HEK293T (cell line): Measurements from ENCODE around the gene RASD1.
"Not testable (repeated sequence)": the region's sequence is repeated elsewhere in the genome, so short reads cannot be mapped to it uniquely, and the experiment has no call there.

Experiments
- CTCF ChIA-PET: fragments of 350-600 bp; formaldehyde crosslinking; extraction: SDS; loops from one replicate; lab custom pipeline; 2021; ENCODE audit warnings: antibody characterized with exemption, inconsistent platforms; lab: Yijun Ruan, JAX
- POLR2A ChIA-PET: fragments of 350-600 bp; formaldehyde crosslinking; extraction: SDS; loops from one replicate; lab custom pipeline; 2020; ENCODE audit warnings: antibody characterized with exemption, inconsistent platforms; lab: Yijun Ruan, JAX
- DNase-seq: peaks from one replicate; pipeline ENCODE4 v3.0.0; 2012; ENCODE audit warnings: mixed read lengths; ENCODE audit errors: extremely low spot score
- ARNT ChIP-seq: fragments of 450-650 bp; IDR thresholded peaks from 2 replicates; pipeline ENCODE4 v1.6.1; 2017; ENCODE audit warnings: mild to moderate bottlenecking
- BHLHE40 ChIP-seq: fragments of 450-650 bp; IDR thresholded peaks from 2 replicates; pipeline ENCODE4 v1.6.1; 2016; ENCODE audit warnings: mild to moderate bottlenecking, moderate library complexity, borderline replicate concordance
- CTBP1 ChIP-seq: fragments of 450-650 bp; IDR thresholded peaks from 2 replicates; pipeline ENCODE4 v1.6.1; 2016; ENCODE audit warnings: borderline replicate concordance
- ELF4 ChIP-seq: fragments of 450-650 bp; IDR thresholded peaks from 2 replicates; pipeline ENCODE4 v1.6.1; 2017; ENCODE audit warnings: antibody characterized with exemption
- FOXK2 ChIP-seq: fragments of 450-650 bp; IDR thresholded peaks from 2 replicates; pipeline ENCODE4 v1.6.1; 2016; ENCODE audit warnings: mild to moderate bottlenecking
- FOXM1 ChIP-seq: fragments of 450-650 bp; IDR thresholded peaks from 2 replicates; pipeline ENCODE4 v1.6.1; 2017; ENCODE audit warnings: mild to moderate bottlenecking, borderline replicate concordance
- HDGF ChIP-seq: fragments of 450-650 bp; IDR thresholded peaks from 2 replicates; pipeline ENCODE4 v1.6.1; 2017; ENCODE audit warnings: antibody characterized with exemption, borderline replicate concordance
- L3MBTL2 ChIP-seq: fragments of 450-650 bp; conservative IDR thresholded peaks from 2 replicates; pipeline ENCODE4 v1.6.1; 2016; ENCODE audit warnings: mild to moderate bottlenecking
- LEF1 ChIP-seq: fragments of 450-650 bp; IDR thresholded peaks from 2 replicates; pipeline ENCODE4 v1.6.1; 2017; ENCODE audit warnings: mild to moderate bottlenecking, borderline replicate concordance
- NFRKB ChIP-seq: fragments of 450-650 bp; IDR thresholded peaks from 2 replicates; pipeline ENCODE4 v1.6.1; 2016; ENCODE audit warnings: mild to moderate bottlenecking, moderate library complexity
- SP1 ChIP-seq: fragments of 450-650 bp; IDR thresholded peaks from 2 replicates; pipeline ENCODE4 v1.6.1; 2017
- SUZ12 ChIP-seq: fragments of 450-650 bp; IDR thresholded peaks from 2 replicates; pipeline ENCODE4 v1.6.1; 2016; ENCODE audit warnings: mild to moderate bottlenecking
- TARDBP ChIP-seq: fragments of 450-650 bp; IDR thresholded peaks from 2 replicates; pipeline ENCODE4 v1.6.1; 2016
- ZNF384 ChIP-seq: fragments of 450-650 bp; IDR thresholded peaks from 2 replicates; pipeline ENCODE4 v1.6.1; 2016
- TF ChIP-seq, protein P1 (sequence below): fragments of 450-650 bp; IDR thresholded peaks from 2 replicates; pipeline ENCODE4 v1.6.1; 2016

RASD1 gene

DNA sequence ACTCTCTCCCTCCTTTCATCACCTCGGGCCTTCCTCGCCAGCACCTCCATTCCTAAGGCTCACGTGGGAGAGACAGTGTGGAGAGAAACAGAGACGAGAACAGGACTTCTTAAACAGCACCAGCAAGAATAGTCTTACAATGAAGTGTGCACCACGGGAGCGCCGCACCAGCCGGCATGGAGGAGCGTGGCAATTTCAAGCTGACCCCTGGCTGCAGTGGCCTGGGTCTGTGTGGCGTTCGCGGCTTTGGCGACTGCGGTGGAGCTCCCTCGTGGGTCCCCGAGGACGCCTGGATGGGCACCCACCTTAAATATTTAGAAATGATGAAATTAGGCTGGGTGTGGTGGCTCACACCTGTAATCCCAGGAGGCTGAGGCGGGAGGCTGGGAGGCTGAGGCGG is 39.9 kb downstream of the RASD1 start:
- TF ChIP-seq SP1 (no peak), HDGF (no peak), L3MBTL2 (no peak), FOXK2 (no peak), BHLHE40 (no peak), LEF1 (no peak), ZNF384 (no peak), ARNT (no peak), SUZ12 (no peak), TARDBP (no peak), FOXM1 (no peak), ELF4 (no peak)
- TF ChIP-seq, protein P1, sequence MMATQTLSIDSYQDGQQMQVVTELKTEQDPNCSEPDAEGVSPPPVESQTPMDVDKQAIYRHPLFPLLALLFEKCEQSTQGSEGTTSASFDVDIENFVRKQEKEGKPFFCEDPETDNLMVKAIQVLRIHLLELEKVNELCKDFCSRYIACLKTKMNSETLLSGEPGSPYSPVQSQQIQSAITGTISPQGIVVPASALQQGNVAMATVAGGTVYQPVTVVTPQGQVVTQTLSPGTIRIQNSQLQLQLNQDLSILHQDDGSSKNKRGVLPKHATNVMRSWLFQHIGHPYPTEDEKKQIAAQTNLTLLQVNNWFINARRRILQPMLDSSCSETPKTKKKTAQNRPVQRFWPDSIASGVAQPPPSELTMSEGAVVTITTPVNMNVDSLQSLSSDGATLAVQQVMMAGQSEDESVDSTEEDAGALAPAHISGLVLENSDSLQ: no peak
- POLR2A ChIA-PET: no interaction called here
- DNase-seq: no peak
- CTCF ChIA-PET: interaction anchor here (0.7 to 1.0 kb wide), 2 partner anchors 10 to 20 kb away, joined by 3 to 6 read pairs; no protein-coding TSS in a partner anchor

DNA sequence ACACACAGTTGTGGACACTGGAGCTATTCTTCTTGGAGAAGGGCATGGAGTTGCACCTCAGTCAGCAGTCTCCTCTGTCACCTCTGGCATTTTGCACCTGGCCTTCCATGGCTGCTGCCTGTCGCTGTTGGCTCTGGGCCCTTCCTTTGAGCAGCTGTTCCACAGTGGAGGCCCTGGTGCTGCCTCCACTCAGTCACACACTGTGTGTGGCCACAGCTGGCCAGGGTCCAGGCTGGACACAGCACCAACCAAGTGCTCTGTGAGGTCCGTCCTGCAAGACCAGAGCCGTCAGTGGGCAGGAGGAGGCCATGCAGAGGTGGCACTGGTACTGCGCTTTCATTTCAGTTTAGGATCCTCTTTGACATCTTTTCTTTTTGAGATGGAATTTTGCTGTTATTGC is 41.0 kb downstream of the RASD1 start:
- TF ChIP-seq ARNT: no peak
- TF ChIP-seq, protein P1: no peak
- TF ChIP-seq HDGF: no peak
- no peak for TF ChIP-seq BHLHE40
- no peak for TF ChIP-seq FOXM1
- no peak for DNase-seq
- CTCF ChIA-PET: interaction anchor here (1.0 kb wide), 1 partner anchor 9 kb away, joined by 6 read pairs; no protein-coding TSS in a partner anchor
- POLR2A ChIA-PET: no interaction called here

DNA sequence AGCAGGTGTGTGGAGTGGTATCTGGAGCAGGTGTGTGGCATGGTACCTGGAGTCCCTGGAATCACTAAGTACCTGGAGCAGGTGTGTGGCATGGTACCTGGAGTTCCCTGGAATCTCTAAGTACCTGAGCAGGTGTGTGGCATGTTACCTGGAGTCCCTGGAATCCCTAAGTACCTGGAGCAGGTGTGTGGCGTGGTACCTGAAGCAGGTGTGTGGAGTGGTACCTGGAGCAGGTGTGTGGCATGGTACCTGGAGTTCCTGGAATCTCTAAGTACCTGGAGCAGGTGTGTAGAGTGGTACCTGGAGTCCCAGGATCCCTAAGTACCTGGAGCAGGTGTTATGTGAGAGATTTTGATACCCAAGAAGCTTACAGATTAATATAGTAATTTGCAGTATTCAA is 41.5 kb downstream of the RASD1 start:
- DNase-seq, CTCF ChIA-PET, POLR2A ChIA-PET: not testable (repeated sequence)

DNA sequence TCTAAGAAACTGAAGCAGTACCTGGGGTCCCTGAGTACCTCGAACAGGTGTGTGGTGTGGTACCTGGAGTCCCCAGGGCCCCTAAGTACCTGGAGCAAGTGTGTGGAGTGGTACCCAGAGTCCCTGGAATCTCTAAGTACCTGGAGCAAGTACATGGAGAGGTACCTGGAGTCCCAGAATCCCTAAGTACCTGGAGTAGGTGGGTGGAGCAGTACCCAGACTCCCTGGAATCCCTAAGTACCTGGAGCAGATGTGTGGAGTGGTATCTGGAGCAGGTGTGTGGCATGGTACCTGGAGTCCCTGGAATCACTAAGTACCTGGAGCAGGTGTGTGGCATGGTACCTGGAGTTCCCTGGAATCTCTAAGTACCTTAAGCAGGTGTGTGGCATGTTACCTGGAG is 41.9 kb downstream of the RASD1 start:
- POLR2A ChIA-PET: no interaction called here
- no peak for DNase-seq
- CTCF ChIA-PET: no interaction called here
- TF ChIP-seq FOXM1 (no peak), TARDBP (no peak), ZNF384 (no peak), L3MBTL2 (no peak), HDGF (no peak)

DNA sequence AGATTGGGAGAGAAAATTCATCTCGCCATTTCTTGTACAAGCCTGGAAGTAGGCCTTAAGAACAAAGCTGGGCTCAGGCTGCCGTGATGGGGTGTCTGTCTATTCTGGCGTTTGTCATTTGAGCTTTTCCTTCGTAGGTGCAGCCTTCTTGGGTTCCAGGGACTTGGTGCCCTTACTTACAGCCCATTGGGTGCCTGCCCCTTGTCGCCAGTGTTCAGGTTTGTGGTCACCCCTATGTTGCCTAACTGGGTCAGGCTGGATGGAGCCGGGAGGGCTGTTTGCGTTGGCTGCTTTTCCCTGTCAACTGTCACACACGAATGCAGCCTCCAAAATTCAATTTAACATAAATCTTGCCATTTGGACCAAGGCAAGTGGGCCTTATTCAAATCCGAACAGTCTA is 43.1 kb downstream of the RASD1 start:
- TF ChIP-seq BHLHE40 (no peak), ARNT (no peak), L3MBTL2 (no peak), SUZ12 (no peak), FOXK2 (no peak), TARDBP (no peak), ELF4 (no peak), CTBP1 (no peak), NFRKB (no peak), LEF1 (no peak)
- TF ChIP-seq, protein P1: no peak
- POLR2A ChIA-PET: no interaction called here
- CTCF ChIA-PET: interaction anchor here (0.6 kb wide), 1 partner anchor 19 kb away, joined by 7 read pairs; no protein-coding TSS in a partner anchor
- no peak for DNase-seq

DNA sequence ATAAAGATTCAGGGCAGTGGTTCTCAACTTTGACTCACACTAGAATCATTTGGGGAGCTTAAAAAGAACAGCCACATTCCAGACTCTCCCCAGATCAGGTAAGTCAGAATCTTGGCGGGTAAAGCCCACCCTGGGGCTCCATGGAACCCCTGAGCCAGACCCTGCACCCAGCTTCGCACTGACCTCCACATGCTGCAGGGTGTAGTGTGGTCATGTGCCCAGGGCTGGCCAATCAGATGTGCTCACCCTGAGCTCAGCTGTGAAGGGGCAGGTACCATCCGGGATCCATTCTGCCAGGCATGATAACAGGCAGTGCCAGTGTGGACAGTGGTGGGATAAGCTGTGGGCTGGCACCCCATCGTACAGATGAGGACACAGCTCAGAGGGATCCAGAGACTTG is 47.5 kb downstream of the RASD1 start:
- CTCF ChIA-PET: no interaction called here
- TF ChIP-seq SUZ12: no peak
- no peak for TF ChIP-seq LEF1
- TF ChIP-seq L3MBTL2: peak; percentile 67
- POLR2A ChIA-PET: no interaction called here
- DNase-seq: no peak

DNA sequence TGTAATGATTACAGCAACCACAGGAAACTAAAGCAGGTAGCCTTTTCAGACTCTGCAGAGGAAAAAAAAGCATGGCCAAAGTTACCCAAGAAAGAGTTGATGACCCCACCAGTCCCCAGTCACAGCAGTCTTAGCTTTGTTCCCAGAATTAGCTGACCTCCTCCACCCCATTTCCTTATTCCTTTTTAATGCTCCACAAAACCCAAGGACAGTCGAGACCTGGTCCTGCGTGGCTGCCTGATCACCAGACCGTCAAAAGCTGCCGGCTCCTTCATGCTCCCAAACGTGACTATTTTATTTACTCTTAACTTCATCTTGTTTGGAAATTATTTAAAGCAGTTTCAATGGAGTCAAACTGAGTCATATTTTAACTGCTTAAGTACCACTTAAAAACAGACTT is 48.1 kb downstream of the RASD1 start:
- TF ChIP-seq FOXM1 (no peak), L3MBTL2 (no peak), TARDBP (no peak), ZNF384 (no peak), FOXK2 (no peak), BHLHE40 (no peak), CTBP1 (no peak), ARNT (no peak), SP1 (no peak), NFRKB (no peak)
- DNase-seq: no peak
- CTCF ChIA-PET: no interaction called here
- POLR2A ChIA-PET: no interaction called here

DNA sequence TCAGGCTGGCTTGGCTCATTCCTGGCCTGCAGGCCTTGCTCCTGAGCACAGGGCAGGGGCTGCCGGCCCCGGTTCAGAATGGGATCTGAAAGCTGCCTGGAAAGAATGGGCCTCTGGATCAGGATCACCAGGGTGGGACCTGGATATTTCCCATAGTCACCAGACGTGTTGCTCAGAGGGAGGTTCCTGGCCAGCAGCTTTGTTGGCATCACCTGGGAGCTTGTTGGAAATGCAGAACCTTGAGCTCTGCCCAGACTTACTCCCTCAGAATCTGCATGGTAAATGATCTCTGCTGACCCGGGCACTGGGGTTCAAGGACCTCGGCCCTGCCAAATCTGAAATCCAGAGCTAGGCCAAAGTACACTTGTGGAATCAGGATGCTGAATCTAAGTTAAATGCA is 48.9 kb downstream of the RASD1 start:
- DNase-seq: no peak
- ChIA-PET CTCF (no interaction called here), POLR2A (no interaction called here)
- TF ChIP-seq L3MBTL2: no peak
- no peak for TF ChIP-seq HDGF
- TF ChIP-seq FOXM1: no peak
- TF ChIP-seq ELF4: no peak
- no peak for TF ChIP-seq ZNF384
- TF ChIP-seq, protein P1: no peak
- no peak for TF ChIP-seq SUZ12
- TF ChIP-seq ARNT: no peak
- no peak for TF ChIP-seq FOXK2
- TF ChIP-seq SP1: no peak
